AG10803 (cell line): ENCODE data around the gene MYCBPAP.

Experiments used
- DNase-seq: peaks from one replicate; pipeline ENCODE4 v3.0.0; 2010; ENCODE audit warnings: low read depth
- H3K4me3 ChIP-seq: 2 replicates; pipeline ENCODE4 v1.5.1; 2011; ENCODE audit warnings: mild to moderate bottlenecking, low read length, control low read depth
- TF ChIP-seq, protein P1 (sequence below): conservative IDR thresholded peaks from 2 replicates; pipeline ENCODE4 v1.5.1; 2011; ENCODE audit warnings: mild to moderate bottlenecking, low read length, control low read depth, inconsistent platforms

MYCBPAP gene

DNA sequence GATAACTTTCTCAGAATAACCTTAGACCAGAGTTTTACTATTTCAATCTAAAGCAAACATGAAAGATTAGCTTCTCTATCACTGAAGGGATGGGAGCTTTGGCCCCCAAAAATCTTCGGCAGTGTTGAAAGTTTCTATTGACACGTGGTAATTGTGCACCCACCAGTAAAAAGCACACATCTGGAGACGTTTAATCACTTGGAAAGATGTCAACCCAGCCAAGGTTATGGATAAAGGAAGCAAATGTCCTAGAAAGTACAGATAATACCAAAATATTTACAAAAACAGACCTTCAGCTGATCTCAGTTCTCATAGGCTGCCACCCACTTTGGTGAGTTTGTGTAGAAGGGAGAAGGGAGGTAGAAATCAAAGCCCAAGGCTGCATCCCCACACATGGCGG is 5.3 kb downstream of the MYCBPAP start:
- DNase-seq, result no peak
- H3K4me3 ChIP-seq, result no peak overlapping the region
- TF ChIP-seq, protein P1, sequence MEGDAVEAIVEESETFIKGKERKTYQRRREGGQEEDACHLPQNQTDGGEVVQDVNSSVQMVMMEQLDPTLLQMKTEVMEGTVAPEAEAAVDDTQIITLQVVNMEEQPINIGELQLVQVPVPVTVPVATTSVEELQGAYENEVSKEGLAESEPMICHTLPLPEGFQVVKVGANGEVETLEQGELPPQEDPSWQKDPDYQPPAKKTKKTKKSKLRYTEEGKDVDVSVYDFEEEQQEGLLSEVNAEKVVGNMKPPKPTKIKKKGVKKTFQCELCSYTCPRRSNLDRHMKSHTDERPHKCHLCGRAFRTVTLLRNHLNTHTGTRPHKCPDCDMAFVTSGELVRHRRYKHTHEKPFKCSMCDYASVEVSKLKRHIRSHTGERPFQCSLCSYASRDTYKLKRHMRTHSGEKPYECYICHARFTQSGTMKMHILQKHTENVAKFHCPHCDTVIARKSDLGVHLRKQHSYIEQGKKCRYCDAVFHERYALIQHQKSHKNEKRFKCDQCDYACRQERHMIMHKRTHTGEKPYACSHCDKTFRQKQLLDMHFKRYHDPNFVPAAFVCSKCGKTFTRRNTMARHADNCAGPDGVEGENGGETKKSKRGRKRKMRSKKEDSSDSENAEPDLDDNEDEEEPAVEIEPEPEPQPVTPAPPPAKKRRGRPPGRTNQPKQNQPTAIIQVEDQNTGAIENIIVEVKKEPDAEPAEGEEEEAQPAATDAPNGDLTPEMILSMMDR, result no peak

GRCh38 chr17:50514388-50514787 is 6.1 kb downstream of the MYCBPAP start:
- H3K4me3 ChIP-seq, result no peak overlapping the region
- DNase-seq, result no peak
- TF ChIP-seq, protein P1, result no peak

GRCh38 chr17:50514936-50515702 is 6.9 kb downstream of the MYCBPAP start:
- TF ChIP-seq, protein P1, result no peak
- H3K4me3 ChIP-seq, result no peak overlapping the region
- peak; percentile 71 for DNase-seq

- TF ChIP-seq, protein P1, result no peak
- no peak for DNase-seq
- H3K4me3 ChIP-seq, result no peak overlapping the region
Observed at GRCh38 chr17:50517011-50517410, 8.8 kb downstream of the MYCBPAP start.

DNA sequence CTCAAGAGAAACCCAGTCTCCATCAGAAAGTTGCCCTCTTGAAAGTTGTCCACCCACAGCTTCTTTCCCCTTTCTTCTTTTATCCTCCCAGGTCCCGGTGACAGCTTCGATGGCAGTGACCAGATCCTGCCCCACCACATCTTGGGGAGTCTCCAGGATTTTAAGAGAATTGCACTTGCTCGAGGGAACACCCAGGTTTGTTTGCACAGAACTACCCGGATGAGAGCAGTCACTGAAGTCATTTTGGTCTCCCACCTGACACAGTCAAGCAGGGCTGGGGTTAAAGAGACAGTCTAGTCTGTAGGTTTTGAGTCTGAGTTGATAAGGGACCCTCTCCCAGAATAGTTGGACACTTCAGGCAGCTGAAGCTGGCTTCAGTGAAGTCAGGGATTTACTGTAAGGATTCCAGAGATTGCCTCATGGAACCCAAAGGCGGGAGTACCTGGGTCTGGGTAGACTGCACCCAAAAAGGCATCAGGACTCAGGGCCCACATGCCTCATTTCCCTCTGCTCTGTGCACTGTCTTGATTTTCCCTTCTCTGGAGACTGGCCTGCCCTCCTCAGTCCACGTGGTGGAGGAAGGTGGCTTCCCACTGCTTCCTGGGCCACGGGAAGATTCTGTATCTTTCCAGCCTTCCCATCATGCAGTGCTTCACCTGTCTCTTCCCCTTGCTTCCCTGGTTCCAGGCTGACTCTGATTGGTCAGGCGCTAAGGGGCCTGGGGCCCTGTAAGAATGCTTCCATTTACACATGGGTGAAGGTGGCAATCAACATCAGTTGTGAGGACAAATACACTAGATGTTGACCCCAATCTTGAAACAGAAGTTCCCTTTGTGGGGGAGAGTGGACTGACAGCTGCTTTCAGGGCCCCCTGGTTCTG is 9.5 kb downstream of the MYCBPAP start:
- no peak overlapping the region for H3K4me3 ChIP-seq
- no peak for DNase-seq
- TF ChIP-seq, protein P1, result no peak

GRCh38 chr17:50518384-50519023 is 10.3 kb downstream of the MYCBPAP start:
- H3K4me3 ChIP-seq, result no peak overlapping the region
- TF ChIP-seq, protein P1, result no peak
- no peak for DNase-seq
